Progenitor cell of endocrine pancreas (in vitro differentiated cells): Measurements from ENCODE around the gene SLC25A6. TPM values are rescaled to one million over a fixed set of nuclear protein-coding genes. Genes with fewer than 3 reads are reported as not detected.

Experiments
- DNase-seq: peaks from one replicate; pipeline ENCODE4 v3.0.0; 2021; ENCODE audit warnings: low spot score; ENCODE audit not compliant: unreplicated experiment
- H3K27ac Mint-ChIP-seq: 2 replicates; pipeline ENCODE4 v1.8.0; 2021; ENCODE audit warnings: mild to moderate bottlenecking, moderate library complexity, mixed read lengths
- H3K27me3 Mint-ChIP-seq: 2 replicates; pipeline ENCODE4 v1.8.0; 2021; ENCODE audit warnings: mixed read lengths
- H3K36me3 Mint-ChIP-seq: 2 replicates; pipeline ENCODE4 v1.8.0; 2022; ENCODE audit warnings: mixed read lengths; ENCODE audit not compliant: insufficient read depth
- H3K4me1 Mint-ChIP-seq: 2 replicates; pipeline ENCODE4 v1.8.0; 2021; ENCODE audit warnings: low read depth, mixed read lengths
- H3K4me3 Mint-ChIP-seq: 2 replicates; pipeline ENCODE4 v1.8.0; 2021; ENCODE audit warnings: low read depth, mild to moderate bottlenecking, moderate library complexity, mixed read lengths
- H3K9me3 Mint-ChIP-seq: 2 replicates; pipeline ENCODE4 v1.8.0; 2021; ENCODE audit warnings: low read depth, mixed read lengths
- total RNA-seq: library from RNA; stranded (reverse); gene quantifications from 2 replicates; pipeline ENCODE4 v1.2.1, GENCODE V29; 2021
- TF ChIP-seq, protein P1 (sequence below): fragments of 200-600 bp; sonication (generic); IDR thresholded peaks from one replicate; pipeline ENCODE4 v1.5.0; 2021; ENCODE audit warnings: antibody characterized with exemption, mild to moderate bottlenecking; ENCODE audit not compliant: unreplicated experiment

Gene SLC25A6
- total RNA-seq, 1 donor from 2014 or later = 387 TPM

DNA sequence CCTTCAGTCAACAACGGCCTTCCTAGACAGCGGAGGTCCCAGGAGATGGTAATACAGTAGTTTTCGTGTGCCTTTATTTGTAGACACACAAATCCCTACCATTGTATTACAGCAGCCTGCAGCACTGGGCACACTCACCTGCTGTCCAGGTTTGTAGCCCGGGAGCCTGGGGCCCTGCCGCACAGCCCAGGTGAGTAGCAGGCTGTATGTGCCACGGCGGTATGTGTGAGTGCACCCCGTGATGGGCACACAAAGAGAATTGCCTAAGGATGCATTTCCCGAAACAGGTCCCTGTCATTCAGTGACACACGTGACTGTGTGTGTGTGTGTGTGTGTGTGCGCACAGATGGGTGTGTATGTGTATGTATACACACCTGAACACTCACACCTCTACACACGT, 8.1 kb upstream of the SLC25A6 start:
- Mint-ChIP-seq H3K36me3 (peaks cover 8% of the 10 kb centered on the region), H3K4me1 (peaks cover 5% of the 10 kb centered on the region), H3K27me3 (no peaks in the 10 kb centered on the region), H3K27ac (no peak overlapping the region), H3K4me3 (no peak overlapping the region), H3K9me3 (no peaks in the 10 kb centered on the region)
- no peak for DNase-seq
- TF ChIP-seq, protein P1, sequence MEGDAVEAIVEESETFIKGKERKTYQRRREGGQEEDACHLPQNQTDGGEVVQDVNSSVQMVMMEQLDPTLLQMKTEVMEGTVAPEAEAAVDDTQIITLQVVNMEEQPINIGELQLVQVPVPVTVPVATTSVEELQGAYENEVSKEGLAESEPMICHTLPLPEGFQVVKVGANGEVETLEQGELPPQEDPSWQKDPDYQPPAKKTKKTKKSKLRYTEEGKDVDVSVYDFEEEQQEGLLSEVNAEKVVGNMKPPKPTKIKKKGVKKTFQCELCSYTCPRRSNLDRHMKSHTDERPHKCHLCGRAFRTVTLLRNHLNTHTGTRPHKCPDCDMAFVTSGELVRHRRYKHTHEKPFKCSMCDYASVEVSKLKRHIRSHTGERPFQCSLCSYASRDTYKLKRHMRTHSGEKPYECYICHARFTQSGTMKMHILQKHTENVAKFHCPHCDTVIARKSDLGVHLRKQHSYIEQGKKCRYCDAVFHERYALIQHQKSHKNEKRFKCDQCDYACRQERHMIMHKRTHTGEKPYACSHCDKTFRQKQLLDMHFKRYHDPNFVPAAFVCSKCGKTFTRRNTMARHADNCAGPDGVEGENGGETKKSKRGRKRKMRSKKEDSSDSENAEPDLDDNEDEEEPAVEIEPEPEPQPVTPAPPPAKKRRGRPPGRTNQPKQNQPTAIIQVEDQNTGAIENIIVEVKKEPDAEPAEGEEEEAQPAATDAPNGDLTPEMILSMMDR = no peak

DNA sequence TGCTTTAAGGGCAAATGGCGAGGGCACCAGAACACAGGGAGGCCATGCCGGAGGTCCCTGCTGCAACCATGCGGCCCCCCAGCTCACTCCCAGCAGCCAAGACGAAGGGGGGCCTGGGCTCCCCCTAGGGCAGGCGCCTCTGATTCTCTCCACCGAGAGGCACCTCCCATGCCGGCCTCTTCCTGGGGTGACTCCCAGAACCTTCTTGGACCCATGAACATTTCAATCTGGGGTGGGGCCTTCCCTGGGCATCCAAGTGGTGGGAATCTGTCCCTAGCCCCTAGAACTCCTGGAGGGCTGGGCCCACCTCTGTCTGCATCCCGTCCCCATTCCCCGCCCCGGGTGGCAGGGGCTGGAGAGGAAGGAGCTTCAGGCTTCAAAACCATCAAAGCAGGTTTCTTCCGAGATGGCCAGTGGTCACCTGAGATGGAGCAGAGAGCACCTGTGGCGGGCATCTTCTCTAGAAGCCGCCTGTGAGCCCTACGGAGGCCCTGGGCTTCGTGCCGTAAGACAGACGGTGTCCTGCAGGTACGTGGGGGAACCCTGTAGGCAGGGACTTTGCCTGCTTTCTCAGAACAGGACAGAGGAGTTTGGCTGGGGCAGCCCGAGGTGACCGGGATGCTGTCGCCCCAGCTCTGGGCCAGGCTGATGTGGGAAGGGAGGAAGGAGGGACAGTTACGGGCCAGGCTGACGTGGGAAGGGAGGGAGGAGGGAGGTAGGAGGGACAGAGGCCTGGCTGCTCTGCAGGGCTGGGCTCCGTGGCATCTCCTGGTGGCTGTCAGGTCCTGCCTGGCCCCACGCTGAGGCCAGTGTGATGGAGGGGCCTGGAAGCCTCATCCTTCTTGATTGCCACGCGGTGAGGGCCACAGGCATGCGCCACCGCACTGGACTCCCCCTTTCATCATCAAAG, 6.8 kb upstream of the SLC25A6 start:
- peaks cover 8% of the 10 kb centered on the region for H3K36me3 Mint-ChIP-seq
- H3K4me3 Mint-ChIP-seq = no peak overlapping the region
- DNase-seq = no peak
- H3K9me3 Mint-ChIP-seq = no peaks in the 10 kb centered on the region
- H3K27ac Mint-ChIP-seq = no peak overlapping the region
- TF ChIP-seq, protein P1 = no peak
- H3K4me1 Mint-ChIP-seq = peaks cover 9% of the 10 kb centered on the region
- H3K27me3 Mint-ChIP-seq = no peaks in the 10 kb centered on the region

DNA sequence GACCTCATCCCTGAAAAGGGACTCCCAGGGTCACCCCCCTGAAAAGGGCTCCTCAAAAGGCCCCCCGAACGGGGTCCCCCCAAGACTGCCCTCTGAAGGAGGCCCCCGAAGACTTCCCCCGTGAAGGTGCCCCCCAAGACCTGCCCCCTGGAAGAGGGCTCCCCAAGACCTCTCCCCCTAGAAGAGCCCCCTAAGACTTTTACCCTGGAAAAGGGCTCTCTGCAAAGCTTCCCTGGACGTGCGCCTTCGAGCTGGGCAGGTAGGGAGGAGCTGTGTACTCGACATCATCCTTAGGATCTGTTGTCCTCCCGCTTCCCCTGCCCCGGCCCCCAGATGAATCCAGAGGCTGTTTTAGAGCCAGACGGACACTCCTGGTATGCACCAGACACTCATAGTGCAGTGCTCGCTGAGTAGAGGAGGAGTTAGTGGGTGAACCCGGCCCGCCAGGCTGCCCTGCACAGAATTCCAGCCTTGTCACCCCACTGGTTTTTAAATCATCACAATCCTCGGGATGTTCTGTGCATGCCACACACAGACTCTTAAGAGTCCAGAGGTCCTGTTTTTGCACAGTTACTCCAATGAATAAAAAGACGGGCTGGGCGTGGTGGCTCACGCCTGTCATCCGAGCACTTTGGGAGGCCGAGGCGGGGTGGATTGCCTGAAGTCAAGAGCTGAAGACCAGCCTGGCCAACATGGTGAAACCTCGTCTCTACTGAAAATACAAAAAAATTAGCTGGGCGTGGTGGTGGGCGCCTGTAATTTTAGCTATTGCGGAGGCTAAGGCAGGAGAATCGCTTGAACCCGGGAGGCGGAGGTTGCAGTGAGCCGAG, 5.7 kb upstream of the SLC25A6 start:
- Mint-ChIP-seq H3K27ac (peak overlapping the region; percentile 76), H3K4me1 (peaks cover 14% of the 10 kb centered on the region), H3K9me3 (no peaks in the 10 kb centered on the region), H3K27me3 (no peaks in the 10 kb centered on the region), H3K36me3 (peaks cover 8% of the 10 kb centered on the region), H3K4me3 (no peak overlapping the region)
- TF ChIP-seq, protein P1 = no peak
- DNase-seq = no peak

DNA sequence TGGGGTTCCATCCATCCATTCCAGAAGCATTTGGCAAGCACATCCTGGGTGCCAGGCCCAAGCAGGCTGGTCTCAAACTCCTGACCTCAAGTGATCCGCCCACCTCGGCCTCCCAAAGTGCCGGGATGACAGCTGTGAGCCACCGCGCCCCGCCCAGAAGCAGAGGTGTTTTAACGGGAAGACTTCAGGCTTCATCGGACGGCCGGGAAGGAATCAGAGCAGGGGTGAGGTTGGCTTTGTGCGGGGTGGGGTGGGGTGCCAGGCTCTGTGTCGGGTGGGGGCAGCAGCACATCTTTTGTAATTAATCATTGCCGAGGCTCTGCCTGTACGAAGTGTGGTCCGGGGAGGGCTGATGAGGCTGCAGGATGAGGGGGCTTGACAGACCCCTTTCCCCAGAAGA, 5.1 kb upstream of the SLC25A6 start:
- TF ChIP-seq, protein P1 = no peak
- Mint-ChIP-seq H3K4me3 (no peak overlapping the region), H3K27ac (no peak overlapping the region), H3K36me3 (peaks cover 8% of the 10 kb centered on the region), H3K4me1 (peaks cover 14% of the 10 kb centered on the region), H3K27me3 (no peaks in the 10 kb centered on the region), H3K9me3 (no peaks in the 10 kb centered on the region)
- DNase-seq = no peak

DNA sequence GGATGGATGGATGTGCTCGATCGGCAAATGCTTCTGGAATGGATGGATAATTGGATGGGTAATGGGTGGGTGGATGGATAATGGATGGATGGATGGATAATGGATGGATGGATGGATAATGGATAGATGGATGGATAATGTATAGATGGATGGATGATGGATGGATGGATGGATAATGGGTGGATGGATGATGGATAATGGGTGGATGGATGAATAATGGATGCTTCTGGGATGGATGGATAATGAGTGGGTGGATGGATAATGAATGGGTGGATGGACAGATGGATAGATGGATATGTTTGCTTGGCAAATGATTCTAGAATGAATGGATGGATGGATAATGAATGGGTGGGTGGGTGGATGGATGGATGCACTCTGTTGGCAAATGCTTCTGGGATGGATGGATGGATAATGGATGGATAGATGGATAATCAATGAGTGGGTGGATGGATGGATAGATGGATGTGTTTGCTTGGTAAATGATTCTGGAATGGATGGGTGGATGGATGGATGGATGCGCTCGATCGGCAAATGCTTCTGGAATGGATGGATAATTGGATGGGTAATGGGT, 3.8 kb upstream of the SLC25A6 start:
- H3K27ac Mint-ChIP-seq = no peak overlapping the region

More for the DNA sequence above, 3.8 kb upstream of the SLC25A6 start:
- Mint-ChIP-seq H3K36me3 (peaks cover 12% of the 10 kb centered on the region), H3K9me3 (no peaks in the 10 kb centered on the region), H3K4me3 (peak overlapping the region; percentile 20), H3K27me3 (no peaks in the 10 kb centered on the region), H3K4me1 (peaks cover 20% of the 10 kb centered on the region)
- TF ChIP-seq, protein P1 = no peak
- DNase-seq = no peak
